Lung (tissue), 12 donors: ENCODE results near the gene PPP1R13B. TPM values are rescaled to one million over a fixed set of nuclear protein-coding genes. Genes with fewer than 3 reads are reported as not detected.
A peak's percentile ranks its signal among the peaks of the same experiment; 100 is the strongest.

ENCODE experiments used
- ATAC-seq: fragments of 200-7000 bp; cut with Tn5 transposase; one replicate; pipeline ENCODE4 v1.9.1; 2020; ENCODE audit warnings: moderate number of reproducible peaks; ENCODE audit not compliant: insufficient read depth, low FRiP score
- DNase-seq, 3 donors: peaks; one replicate each; pipeline ENCODE4 v3.0.0-alpha.2; 2013 to 2017
- H3K27ac ChIP-seq, 2 donors: one replicate each; pipeline ENCODE4 v1.5.1; 2013; ENCODE audit warnings: mild to moderate bottlenecking in 2 of 2, moderate library complexity in 2 of 2, control low read depth in 1 of 2, inconsistent platforms in 1 of 2, low read depth in 1 of 2, low read length in 1 of 2
- H3K27me3 ChIP-seq, 3 donors: one replicate each; pipeline ENCODE4 v1.5.1; 2013; ENCODE audit warnings: low read length in 2 of 3; ENCODE audit not compliant: control insufficient read depth in 3 of 3, insufficient read depth in 3 of 3
- H3K36me3 ChIP-seq, 4 donors: one replicate each; pipeline ENCODE4 v1.5.1; 2013; ENCODE audit warnings: low read length in 4 of 4, mild to moderate bottlenecking in 1 of 4, moderate library complexity in 1 of 4; ENCODE audit not compliant: control insufficient read depth in 4 of 4, insufficient read depth in 4 of 4
- H3K4me1 ChIP-seq, 5 donors: one replicate each; pipeline ENCODE4 v1.5.1; 2013; ENCODE audit warnings: low read length in 5 of 5, mild to moderate bottlenecking in 2 of 5, moderate library complexity in 1 of 5; ENCODE audit not compliant: control insufficient read depth in 5 of 5, insufficient read depth in 5 of 5
- H3K4me3 ChIP-seq: one replicate; pipeline ENCODE4 v1.5.1; 2013; ENCODE audit warnings: mild to moderate bottlenecking, control low read depth, moderate library complexity
- H3K9ac ChIP-seq, 2 donors: one replicate each; pipeline ENCODE4 v1.5.1; 2013; ENCODE audit warnings: low read length in 2 of 2, control low read depth in 1 of 2; ENCODE audit not compliant: insufficient read depth in 1 of 2
- H3K9me3 ChIP-seq, 4 donors: one replicate each; pipeline ENCODE4 v1.5.1; 2013; ENCODE audit warnings: low read length in 3 of 4, mild to moderate bottlenecking in 1 of 4, moderate library complexity in 1 of 4; ENCODE audit not compliant: control insufficient read depth in 4 of 4, insufficient read depth in 3 of 4
- WGBS, 2 donors: extraction: QIAGEN DNeasy Blood & Tissue Kit; methylation state at CpG; one replicate each; pipeline ENCODE4 v1.1.7; 2013; 5-methylcytosine and 5-hydroxymethylcytosine counted together
- polyA plus RNA-seq, 2 donors: library from polyadenylated mRNA; stranded (reverse); fragments of 200-250 nt; gene quantifications; one replicate each; pipeline ENCODE4 v1.2.1, GENCODE V29; 2013
- total RNA-seq, 2 donors: library from RNA; depleted of rRNA in 1 of 2; stranded (reverse); fragments of >200 nt in 1 of 2; gene quantifications; one replicate each; pipeline ENCODE4 v1.2.1, GENCODE V29; 2014 to 2021
- TF ChIP-seq, protein P1 (sequence below): IDR thresholded peaks from 2 replicates; pipeline ENCODE4 v1.5.1; 2012; ENCODE audit warnings: mild to moderate bottlenecking; ENCODE audit errors: control extremely low read depth, extremely low read depth
- donor health status: control.
- donor health status: control.
- donor health status: Bipolar disorder and iron deficiency.
- donor health status: healthy.
- donor health status: DM: yes; HTN: yes; CAD: no.

The PPP1R13B gene
- total and polyA plus RNA-seq, 4 donors = 12.0 to 66.6 (median 38.4) TPM

- no peak overlapping the region for H3K4me3 ChIP-seq
- no peak overlapping the region for H3K9ac ChIP-seq
- H3K27me3 ChIP-seq = no peaks in the 10 kb centered on the region
- no peak for ATAC-seq
- no peaks in the 10 kb centered on the region for H3K36me3 ChIP-seq
- no peak for DNase-seq
- TF ChIP-seq, protein P1, sequence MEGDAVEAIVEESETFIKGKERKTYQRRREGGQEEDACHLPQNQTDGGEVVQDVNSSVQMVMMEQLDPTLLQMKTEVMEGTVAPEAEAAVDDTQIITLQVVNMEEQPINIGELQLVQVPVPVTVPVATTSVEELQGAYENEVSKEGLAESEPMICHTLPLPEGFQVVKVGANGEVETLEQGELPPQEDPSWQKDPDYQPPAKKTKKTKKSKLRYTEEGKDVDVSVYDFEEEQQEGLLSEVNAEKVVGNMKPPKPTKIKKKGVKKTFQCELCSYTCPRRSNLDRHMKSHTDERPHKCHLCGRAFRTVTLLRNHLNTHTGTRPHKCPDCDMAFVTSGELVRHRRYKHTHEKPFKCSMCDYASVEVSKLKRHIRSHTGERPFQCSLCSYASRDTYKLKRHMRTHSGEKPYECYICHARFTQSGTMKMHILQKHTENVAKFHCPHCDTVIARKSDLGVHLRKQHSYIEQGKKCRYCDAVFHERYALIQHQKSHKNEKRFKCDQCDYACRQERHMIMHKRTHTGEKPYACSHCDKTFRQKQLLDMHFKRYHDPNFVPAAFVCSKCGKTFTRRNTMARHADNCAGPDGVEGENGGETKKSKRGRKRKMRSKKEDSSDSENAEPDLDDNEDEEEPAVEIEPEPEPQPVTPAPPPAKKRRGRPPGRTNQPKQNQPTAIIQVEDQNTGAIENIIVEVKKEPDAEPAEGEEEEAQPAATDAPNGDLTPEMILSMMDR = no peak
- peaks cover 0 to 36% (median 14%) of the 10 kb centered on the region in 5 donors for H3K4me1 ChIP-seq
- WGBS, 2 donors = 88 to 93% methylated on average over 18 of the region's 18 CpGs
- no peak overlapping the region for H3K27ac ChIP-seq
- H3K9me3 ChIP-seq = no peaks in the 10 kb centered on the region
Measured at GRCh38 chr14:103713304-103714062, 133.9 kb downstream of the PPP1R13B start.

- TF ChIP-seq, protein P1 = no peak
- no peak for ATAC-seq
- DNase-seq = no peak
- Histone ChIP-seq H3K27me3 (no peaks in the 10 kb centered on the region), H3K4me3 (no peak overlapping the region), H3K9me3 (no peaks in the 10 kb centered on the region), H3K9ac (no peak overlapping the region), H3K27ac (peak overlapping the region in 1 of 2 donors; percentile 76), H3K36me3 (peaks cover 0 to 7% (median 1%) of the 10 kb centered on the region in 4 donors), H3K4me1 (peaks cover 0 to 29% (median 10%) of the 10 kb centered on the region in 5 donors)
- 74 to 89% methylated on average over 24 of the region's 24 CpGs for WGBS, 2 donors
Measured at GRCh38 chr14:103712633-103713247, 134.6 kb downstream of the PPP1R13B start.

DNA sequence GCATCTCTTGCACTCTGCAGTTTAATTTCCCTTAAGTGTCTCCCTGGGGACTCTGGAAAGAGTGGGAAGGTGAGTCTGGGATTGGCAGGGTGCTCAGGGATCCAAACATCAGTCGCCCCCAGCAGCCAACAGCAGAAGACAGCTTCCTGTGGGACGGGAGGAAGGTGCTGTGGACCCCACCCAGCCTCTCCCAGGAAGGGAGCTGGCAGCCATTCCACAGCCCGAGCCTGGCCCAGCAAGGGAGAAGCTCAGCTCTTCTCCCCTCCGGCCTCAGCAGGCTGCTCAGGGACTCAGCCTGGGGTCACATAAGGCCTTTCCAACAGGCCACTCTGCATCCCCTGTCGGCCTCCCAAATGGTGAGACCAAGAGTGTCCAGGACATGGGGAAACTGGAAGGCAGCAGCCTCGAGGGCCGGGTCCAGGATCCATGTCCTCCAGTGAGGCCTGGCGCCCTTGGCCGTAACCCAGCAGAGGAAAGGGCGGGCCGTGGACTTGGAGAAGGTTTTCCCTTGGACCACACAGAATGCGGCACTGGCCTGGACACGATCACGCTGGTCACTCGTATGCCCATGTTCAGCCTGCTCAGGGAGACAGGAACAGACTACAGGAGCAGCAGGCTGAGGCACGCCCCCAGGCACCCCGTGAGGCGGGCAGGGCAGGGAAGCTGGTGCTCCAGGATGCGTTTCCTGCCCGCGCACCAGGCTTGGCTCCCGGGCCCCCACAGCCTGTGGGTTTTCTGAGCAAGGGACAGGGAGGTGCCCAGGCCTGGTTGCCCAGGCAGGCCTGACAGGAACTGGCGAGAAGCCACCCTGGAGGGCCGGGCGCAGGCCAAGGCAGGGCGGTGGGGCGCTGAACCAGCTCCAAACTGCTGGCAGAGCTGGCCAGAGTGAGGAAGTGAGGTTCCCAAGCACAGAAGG lies 135.6 kb downstream of the PPP1R13B start:
- H3K4me3 ChIP-seq = no peak overlapping the region
- H3K9ac ChIP-seq = no peak overlapping the region
- ATAC-seq = no peak
- peaks cover 0 to 24% (median 9%) of the 10 kb centered on the region in 5 donors for H3K4me1 ChIP-seq
- H3K36me3 ChIP-seq = peaks cover 0 to 8% (median 3%) of the 10 kb centered on the region in 4 donors
- no peaks in the 10 kb centered on the region for H3K27me3 ChIP-seq
- H3K27ac ChIP-seq = peak overlapping the region; percentile 5 to 76
- H3K9me3 ChIP-seq = no peaks in the 10 kb centered on the region
- TF ChIP-seq, protein P1 = no peak
- WGBS, 2 donors = 46 to 62% methylated on average over 25 to 27 of the region's 27 CpGs
- no peak for DNase-seq
